ENCODE results near the gene XYLT1.

The XYLT1 gene

GRCh38 chr16:17460890-17461289 is 9.9 kb downstream of the XYLT1 start:
- DNase-seq (ENCODE audit: low read depth, low spot score) = no peak

GRCh38 chr16:17459903-17460521 is 10.7 kb downstream of the XYLT1 start:
- no peak for DNase-seq (ENCODE audit: low read depth, low spot score)

GRCh38 chr16:17457997-17458396 is 12.8 kb downstream of the XYLT1 start:
- DNase-seq (ENCODE audit: low read depth, low spot score) = no peak

GRCh38 chr16:17457513-17457912 is 13.2 kb downstream of the XYLT1 start:
- no peak for DNase-seq (ENCODE audit: low read depth, low spot score)

- no peak for DNase-seq (ENCODE audit: low read depth, low spot score)
Observed at GRCh38 chr16:17454162-17454730, 16.5 kb downstream of the XYLT1 start.

GRCh38 chr16:17453364-17454038 is 17.3 kb downstream of the XYLT1 start:
- no peak for DNase-seq (ENCODE audit: low read depth, low spot score)

- DNase-seq (ENCODE audit: low read depth, low spot score) = no peak
Observed at GRCh38 chr16:17452922-17453321, 17.8 kb downstream of the XYLT1 start.

- DNase-seq (ENCODE audit: low read depth, low spot score) = no peak
Observed at GRCh38 chr16:17451843-17452242, 18.9 kb downstream of the XYLT1 start.

GRCh38 chr16:17450291-17450690 is 20.5 kb downstream of the XYLT1 start:
- DNase-seq (ENCODE audit: low read depth, low spot score) = no peak

- no peak for DNase-seq (ENCODE audit: low read depth, low spot score)
Observed at GRCh38 chr16:17448640-17449638, 21.8 kb downstream of the XYLT1 start.

GRCh38 chr16:17447101-17447569 is 23.6 kb downstream of the XYLT1 start:
- DNase-seq (ENCODE audit: low read depth, low spot score) = no peak

GRCh38 chr16:17446661-17447060 is 24.1 kb downstream of the XYLT1 start:
- DNase-seq (ENCODE audit: low read depth, low spot score) = no peak

GRCh38 chr16:17445421-17445820 is 25.3 kb downstream of the XYLT1 start:
- DNase-seq (ENCODE audit: low read depth, low spot score) = no peak

- no peak for DNase-seq (ENCODE audit: low read depth, low spot score)
Observed at GRCh38 chr16:17444658-17445057, 26.1 kb downstream of the XYLT1 start.

GRCh38 chr16:17440131-17440530 is 30.6 kb downstream of the XYLT1 start:
- no peak for DNase-seq (ENCODE audit: low read depth, low spot score)

GRCh38 chr16:17439580-17439979 is 31.2 kb downstream of the XYLT1 start:
- DNase-seq (ENCODE audit: low read depth, low spot score) = no peak

GRCh38 chr16:17437981-17438380 is 32.8 kb downstream of the XYLT1 start:
- no peak for DNase-seq (ENCODE audit: low read depth, low spot score)

GRCh38 chr16:17437127-17437720 is 33.5 kb downstream of the XYLT1 start:
- no peak for DNase-seq (ENCODE audit: low read depth, low spot score)

- DNase-seq (ENCODE audit: low read depth, low spot score) = no peak
Observed at GRCh38 chr16:17435318-17435717, 35.4 kb downstream of the XYLT1 start.

GRCh38 chr16:17433577-17434451 is 36.9 kb downstream of the XYLT1 start:
- DNase-seq (ENCODE audit: low read depth, low spot score) = no peak
